K562 (cell line): ENCODE measurements around the gene SLC25A10. TPM values are rescaled to one million over a fixed set of nuclear protein-coding genes. Genes with fewer than 3 reads are reported as not detected.

Experiments
- ATAC-seq: fragments of 200-7000 bp; cut with Tn5 transposase; 3 replicates; pipeline ENCODE4 v1.9.1; 2020; ENCODE audit warnings: moderate library complexity
- BruUV-seq: library from RNA; stranded (reverse); fragments of 400-500 nt; replicated peaks from 2 replicates; lab custom pipeline; 2021; lab: Mats Ljungman, UMichigan
- CTCF ChIA-PET: fragments of 300-600 bp; formaldehyde crosslinking; extraction: SDS; loops from one replicate; lab custom pipeline; 2021; ENCODE audit warnings: low intra/inter-chr PET ratio; lab: Yijun Ruan, JAX
- POLR2A ChIA-PET: fragments of 300-600, 350-650 bp; sonication (Branson Sonifier 250); formaldehyde crosslinking; extraction: SDS; loops from one replicate; lab custom pipeline; 2021; ENCODE audit warnings: antibody characterized with exemption, inconsistent platforms; lab: Yijun Ruan, JAX
- DNase-seq, 4 experiments: peaks; one replicate each; pipeline versions ENCODE4 v3.0.0 to v3.0.0-alpha.2; 2011 to 2018; ENCODE audit warnings: low spot score in 3 of 4, mixed read lengths in 3 of 4; ENCODE audit errors: extremely low read depth in 1 of 4
- FAIRE-seq: peaks from 2 replicates; lab custom pipeline; 2011; peaks lifted over from hg19 to GRCh38; lab: Jason Lieb, UNC
- H2AFZ ChIP-seq: 2 replicates; pipeline ENCODE4 v1.6.0; 2011; ENCODE audit warnings: low read depth, low read length, control low read depth, inconsistent platforms
- H3K27ac ChIP-seq: fragments of 200-600 bp; 3 replicates; pipeline ENCODE4 v1.8.0; 2011; ENCODE audit warnings: low read depth, mild to moderate bottlenecking, control low read depth, inconsistent platforms, low read length, moderate library complexity, mixed read lengths; ENCODE audit errors: extremely low read depth
- H3K27me3 ChIP-seq, 2 experiments: fragments of 300-600 bp in 1 of 2; 2 replicates in 1 of 2; 3 replicates in 1 of 2; pipeline versions ENCODE4 v1.6.0 to v1.8.0; 2011; ENCODE audit warnings: inconsistent platforms in 2 of 2, low read length in 2 of 2, mild to moderate bottlenecking in 1 of 2, mixed read lengths in 1 of 2, moderate library complexity in 1 of 2; ENCODE audit not compliant: control insufficient read depth in 2 of 2, insufficient read depth in 2 of 2
- H3K36me3 ChIP-seq: fragments of 300-600 bp; 3 replicates; pipeline ENCODE4 v1.8.0; 2011; ENCODE audit warnings: mild to moderate bottlenecking, low read length, inconsistent platforms; ENCODE audit not compliant: control insufficient read depth, insufficient read depth
- H3K4me1 ChIP-seq, 2 experiments: fragments of 200-600 bp in 1 of 2; replicated peaks in 1 of 2; 2 replicates in 1 of 2; 3 replicates in 1 of 2; pipeline versions ENCODE4 v1.5.1 to v1.8.0; 2011; ENCODE audit warnings: inconsistent platforms in 2 of 2, low read length in 2 of 2, mild to moderate bottlenecking in 1 of 2, mixed read lengths in 1 of 2, moderate library complexity in 1 of 2; ENCODE audit not compliant: control insufficient read depth in 2 of 2, insufficient read depth in 2 of 2
- H3K4me2 ChIP-seq: 2 replicates; pipeline ENCODE4 v1.6.1; 2011; ENCODE audit warnings: low read length, control low read depth, inconsistent platforms, mixed read lengths; ENCODE audit not compliant: insufficient read depth
- H3K4me3 ChIP-seq: fragments of 200-600 bp; sonication (generic), shearing (Covaris generic); 2 replicates; pipeline ENCODE4 v1.5.1; 2016; ENCODE audit warnings: control low read depth, inconsistent platforms
- H3K79me2 ChIP-seq: fragments of 200-600 bp; 3 replicates; pipeline ENCODE4 v1.8.0; 2011; ENCODE audit warnings: low read length, inconsistent platforms; ENCODE audit not compliant: control insufficient read depth, insufficient read depth
- H3K9ac ChIP-seq, 2 experiments: 2 replicates each; pipeline versions ENCODE4 v1.6.0 to v1.6.1; 2011; ENCODE audit warnings: low read depth in 2 of 2, low read length in 2 of 2, control low read depth in 1 of 2, inconsistent platforms in 1 of 2, mild to moderate bottlenecking in 1 of 2, mixed read lengths in 1 of 2; ENCODE audit not compliant: insufficient read depth in 1 of 2
- H3K9me1 ChIP-seq: one replicate; pipeline ENCODE4 v1.6.0; 2011; ENCODE audit warnings: inconsistent platforms, mild to moderate bottlenecking, low read length, moderate library complexity; ENCODE audit not compliant: control insufficient read depth, insufficient read depth
- H3K9me3 ChIP-seq: replicated peaks from 2 replicates; pipeline ENCODE4 v1.5.1; 2011; ENCODE audit warnings: low read depth, low read length, inconsistent platforms; ENCODE audit not compliant: control insufficient read depth, insufficient read depth
- H4K20me1 ChIP-seq: replicated peaks from 2 replicates; pipeline ENCODE4 v1.6.1; 2011; ENCODE audit warnings: low read length, inconsistent platforms, mixed read lengths; ENCODE audit not compliant: control insufficient read depth, insufficient read depth
- CREBBP ChIP-seq: IDR thresholded peaks from one replicate; pipeline ENCODE4 v1.6.1; 2012; ENCODE audit warnings: low read depth, mild to moderate bottlenecking, control low read depth, inconsistent platforms, low read length
- CTCF ChIP-seq, 3 experiments: IDR thresholded peaks in 2 of 3; conservative IDR thresholded peaks in 1 of 3; 2 replicates each; pipeline ENCODE4 v1.5.1; 2011 to 2012; ENCODE audit warnings: low read length in 3 of 3, mild to moderate bottlenecking in 3 of 3, control low read depth in 2 of 3, improper control_type of control experiment in 1 of 3, inconsistent platforms in 1 of 3, low read depth in 1 of 3, mixed read lengths in 1 of 3, moderate library complexity in 1 of 3; ENCODE audit not compliant: insufficient read depth in 2 of 3
- GATA2 ChIP-seq: sonication (generic); formaldehyde crosslinking; IDR thresholded peaks from 2 replicates; pipeline ENCODE4 v1.4.0; 2020; ENCODE audit warnings: mild to moderate bottlenecking, missing genetic modification reagents
- POLR2G ChIP-seq: fragments of 200-400 bp; formaldehyde crosslinking; IDR thresholded peaks from 2 replicates; pipeline ENCODE4 v1.6.1; 2017; ENCODE audit warnings: low read depth, mild to moderate bottlenecking, antibody characterized with exemption, low read length, moderate library complexity
- RBFOX2 ChIP-seq: fragments of 200-400 bp; formaldehyde crosslinking; IDR thresholded peaks from 2 replicates; pipeline ENCODE4 v1.6.1; 2017; ENCODE audit warnings: low read depth, mild to moderate bottlenecking, low read length, moderate library complexity
- ZBTB33 ChIP-seq: sonication (generic); formaldehyde crosslinking; IDR thresholded peaks from 2 replicates; pipeline ENCODE4 v1.8.1; 2023; ENCODE audit warnings: mild to moderate bottlenecking, missing genetic modification reagents
- WGBS: fragments of 100-300 bp; shearing (Covaris generic); methylation state at CpG from one replicate; pipeline ENCODE4 v1.1.6; 2016; ENCODE audit warnings: low coverage, mixed read lengths; ENCODE audit not compliant: insufficient coverage; ENCODE audit errors: missing lambda C conversion rate; 5-methylcytosine and 5-hydroxymethylcytosine counted together
- in situ Hi-C: fragments of 300-500 bp; cut with MboI; formaldehyde crosslinking; loops from 4 replicates; pipeline ENCODE4 v1.15.0; 2018; ENCODE audit warnings: inconsistent platforms, mixed read lengths
- intact Hi-C: fragments of 100-400 bp; cut with micrococcal nuclease; formaldehyde crosslinking; loops from 2 replicates; pipeline ENCODE4 v1.14.2; 2022
- polyA plus RNA-seq, 8 experiments: library from polyadenylated mRNA; depleted of rRNA in 4 of 8; stranded (reverse) in 5 of 8; unstranded in 3 of 8; fragments of >200 nt; fragmentation: Nextera tagmentation in 2 of 8; fragmentation: Illumina TruSeq in 1 of 8; extraction: Ambion mirVana in 2 of 8; extraction: Trizol in 1 of 8; gene quantifications; 2 replicates each; pipeline versions ENCODE4 v1.2.1 to v1.2.3, GENCODE V29; 2011 to 2014; ENCODE audit warnings: inconsistent platforms in 1 of 8, missing spikeins in 1 of 8
- total RNA-seq, 7 experiments: library from RNA; depleted of rRNA in 6 of 7; stranded (reverse); fragments of >200 nt in 6 of 7; fragmentation: Illumina TruSeq in 2 of 7; extraction: Trizol in 2 of 7; gene quantifications; 2 replicates each; pipeline versions ENCODE4 v1.2.1 to v1.2.3, GENCODE V29; 2011 to 2021; ENCODE audit warnings: low replicate concordance in 1 of 7

SLC25A10 gene
- total and polyA plus RNA-seq, 9 of the 15 experiments (the other 6 are each of a cell fraction or from before 2014, with no cell fraction given) = 0.10 to 85.6 (median 34.3) TPM

- H3K9me1 ChIP-seq = peaks cover 3% of the 10 kb centered on the region
- H3K4me2 ChIP-seq = no peak overlapping the region
- peaks cover 9% of the 10 kb centered on the region; the same call in 1 of the 2 replicates for H4K20me1 ChIP-seq
- H3K36me3 ChIP-seq = peaks cover 100% of the 10 kb centered on the region; the same call in 2 of the 3 replicates
- no peak for TF ChIP-seq GATA2 (CRISPR knock-in tag)
- TF ChIP-seq CTCF (IDR thresholded peaks at IDR 0.05 in 2 of 3, conservative IDR thresholded peaks at IDR 0.05 in 1 of 3; ENCODE audit: insufficient read depth in 2 of 3, low read depth in 1 of 3, low read length in 3 of 3) = peak; percentile 25 to 90 (median 50); a peak in 4 of 6 replicates
- TF ChIP-seq ZBTB33 (CRISPR knock-in tag) = peak; percentile 96
- 0 out of 2 replicates have a peak, but pooled peaks have one; percentile 5 for TF ChIP-seq RBFOX2
- TF ChIP-seq CREBBP = no peak
- TF ChIP-seq POLR2G = peak; percentile 42; the same call in 1 of the 2 replicates
- FAIRE-seq (no peak), DNase-seq (peak in 2 of 4 experiments; percentile 34 to 37), ATAC-seq (peak; percentile 56)
- no peaks in the 10 kb centered on the region; the same call in 2 of the 3 replicates for H3K79me2 ChIP-seq
- no peaks in the 10 kb centered on the region for H3K27me3 ChIP-seq
- peaks cover 0 to 51% of the 10 kb centered on the region in 2 experiments; a peak in 2 of 5 replicates for H3K4me1 ChIP-seq
- intact Hi-C loops (no loop called here), in situ Hi-C loops (no loop called here)
- POLR2A ChIA-PET = interaction anchor here (1.2 to 4.7 kb wide), 2 partner anchors 9 to 10 kb away, joined by 7 to 41 read pairs; partner anchors contain the start of genes ARL16, HGS and MRPL12
- H2AFZ ChIP-seq = no peak overlapping the region
- no peak overlapping the region for H3K4me3 ChIP-seq
- WGBS = 87% methylated on average over 20 of the region's 35 CpGs
- no peak overlapping the region for H3K27ac ChIP-seq
- H3K9ac ChIP-seq = peak overlapping the region in 1 of 2 experiments; percentile 26; a peak in 1 of 4 replicates
- H3K9me3 ChIP-seq = no peaks in the 10 kb centered on the region
- no TSS peak for BruUV-seq
- CTCF ChIA-PET = no interaction called here
These were observed 18.4 kb upstream of the SLC25A10 start for GRCh38 chr17:81693509-81694210.
